HCT116 (cell line): ENCODE measurements around the gene ALDH8A1.

Experiments
- CTCF ChIP-seq, 3 experiments: fragments of 200-600 bp in 1 of 3; sonication (generic) in 1 of 3; IDR thresholded peaks in 2 of 3; conservative IDR thresholded peaks in 1 of 3; 2 replicates each; pipeline ENCODE4 v1.5.1; 2012 to 2017; ENCODE audit warnings: low read depth in 2 of 3, low read length in 2 of 3, antibody characterized with exemption in 1 of 3, borderline replicate concordance in 1 of 3, control low read depth in 1 of 3, mild to moderate bottlenecking in 1 of 3, mixed read lengths in 1 of 3, mixed run types in 1 of 3, moderate library complexity in 1 of 3; ENCODE audit not compliant: insufficient read depth in 1 of 3
- EGR1 ChIP-seq: IDR thresholded peaks from 2 replicates; pipeline ENCODE4 v1.6.1; 2012; ENCODE audit warnings: low read depth
- EZH2 ChIP-seq: fragments of 200-600 bp; sonication (generic); IDR thresholded peaks from 2 replicates; pipeline ENCODE4 v1.6.1; 2017; ENCODE audit warnings: antibody characterized with exemption, mixed run types
- MAX ChIP-seq: IDR thresholded peaks from 2 replicates; pipeline ENCODE4 v1.6.1; 2012
- POLR2A ChIP-seq: IDR thresholded peaks from 2 replicates; pipeline ENCODE4 v1.7.0; 2011; ENCODE audit warnings: borderline replicate concordance; ENCODE audit not compliant: insufficient read depth, insufficient read length; ENCODE audit errors: extremely low read depth
- POLR2AphosphoS5 ChIP-seq: IDR thresholded peaks from 2 replicates; pipeline ENCODE4 v1.6.1; 2011; ENCODE audit warnings: mild to moderate bottlenecking, low read depth, low read length, moderate library complexity
- RAD21 ChIP-seq: IDR thresholded peaks from 2 replicates; pipeline ENCODE4 v1.6.1; 2012; ENCODE audit warnings: low read depth, mild to moderate bottlenecking
- SIN3A ChIP-seq: IDR thresholded peaks from 2 replicates; pipeline ENCODE4 v1.6.1; 2012; ENCODE audit warnings: low read depth
- YY1 ChIP-seq: IDR thresholded peaks from 2 replicates; pipeline ENCODE4 v1.6.1; 2011; ENCODE audit warnings: low read length, low read depth, moderate library complexity, mild to moderate bottlenecking; ENCODE audit not compliant: insufficient replicate concordance; ENCODE audit errors: extremely low read depth
- ZFX ChIP-seq: fragments of 450-650 bp; IDR thresholded peaks from 2 replicates; pipeline ENCODE4 v1.6.1; 2017
- ZNF274 ChIP-seq: fragments of 200-500 bp; sonication (Bioruptor generic); IDR thresholded peaks from 2 replicates; pipeline ENCODE4 v1.6.1; 2014; ENCODE audit warnings: mild to moderate bottlenecking, low read depth, low read length, inconsistent platforms
- TF ChIP-seq, protein P1 (sequence below): IDR thresholded peaks from 2 replicates; pipeline ENCODE4 v1.6.1; 2012; ENCODE audit warnings: low read depth

GRCh38 chr6:134943522-134944111 lies 6.3 kb downstream of the ALDH8A1 start:
- TF ChIP-seq SIN3A (no peak), YY1 (no peak), EZH2 (no peak), ZNF274 (no peak), CTCF (IDR thresholded peaks at IDR 0.05 in 2 of 3, conservative IDR thresholded peaks at IDR 0.05 in 1 of 3; ENCODE audit: borderline replicate concordance in 1 of 3, insufficient read depth in 1 of 3, low read depth in 2 of 3, low read length in 2 of 3) (no peak), EGR1 (no peak), POLR2AphosphoS5 (no peak), ZFX (no peak), RAD21 (no peak), MAX (no peak), POLR2A (no peak)
- TF ChIP-seq, protein P1, sequence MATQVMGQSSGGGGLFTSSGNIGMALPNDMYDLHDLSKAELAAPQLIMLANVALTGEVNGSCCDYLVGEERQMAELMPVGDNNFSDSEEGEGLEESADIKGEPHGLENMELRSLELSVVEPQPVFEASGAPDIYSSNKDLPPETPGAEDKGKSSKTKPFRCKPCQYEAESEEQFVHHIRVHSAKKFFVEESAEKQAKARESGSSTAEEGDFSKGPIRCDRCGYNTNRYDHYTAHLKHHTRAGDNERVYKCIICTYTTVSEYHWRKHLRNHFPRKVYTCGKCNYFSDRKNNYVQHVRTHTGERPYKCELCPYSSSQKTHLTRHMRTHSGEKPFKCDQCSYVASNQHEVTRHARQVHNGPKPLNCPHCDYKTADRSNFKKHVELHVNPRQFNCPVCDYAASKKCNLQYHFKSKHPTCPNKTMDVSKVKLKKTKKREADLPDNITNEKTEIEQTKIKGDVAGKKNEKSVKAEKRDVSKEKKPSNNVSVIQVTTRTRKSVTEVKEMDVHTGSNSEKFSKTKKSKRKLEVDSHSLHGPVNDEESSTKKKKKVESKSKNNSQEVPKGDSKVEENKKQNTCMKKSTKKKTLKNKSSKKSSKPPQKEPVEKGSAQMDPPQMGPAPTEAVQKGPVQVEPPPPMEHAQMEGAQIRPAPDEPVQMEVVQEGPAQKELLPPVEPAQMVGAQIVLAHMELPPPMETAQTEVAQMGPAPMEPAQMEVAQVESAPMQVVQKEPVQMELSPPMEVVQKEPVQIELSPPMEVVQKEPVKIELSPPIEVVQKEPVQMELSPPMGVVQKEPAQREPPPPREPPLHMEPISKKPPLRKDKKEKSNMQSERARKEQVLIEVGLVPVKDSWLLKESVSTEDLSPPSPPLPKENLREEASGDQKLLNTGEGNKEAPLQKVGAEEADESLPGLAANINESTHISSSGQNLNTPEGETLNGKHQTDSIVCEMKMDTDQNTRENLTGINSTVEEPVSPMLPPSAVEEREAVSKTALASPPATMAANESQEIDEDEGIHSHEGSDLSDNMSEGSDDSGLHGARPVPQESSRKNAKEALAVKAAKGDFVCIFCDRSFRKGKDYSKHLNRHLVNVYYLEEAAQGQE, result no peak
